Ishikawa (cell line): Measurements from ENCODE around the gene TMEM91.

Experiments used
- CEBPB ChIP-seq: IDR thresholded peaks from 2 replicates; pipeline ENCODE4 v1.6.1; 2012
- CREB1 ChIP-seq: IDR thresholded peaks from 2 replicates; pipeline ENCODE4 v1.6.1; 2012; ENCODE audit warnings: low read depth
- EGR1 ChIP-seq: IDR thresholded peaks from 2 replicates; pipeline ENCODE4 v1.6.1; 2012
- EP300 ChIP-seq: IDR thresholded peaks from 2 replicates; pipeline ENCODE4 v1.6.1; 2012; ENCODE audit warnings: borderline replicate concordance
- FOXM1 ChIP-seq: IDR thresholded peaks from 2 replicates; pipeline ENCODE4 v1.6.1; 2012; ENCODE audit warnings: low read depth, borderline replicate concordance
- MAX ChIP-seq: IDR thresholded peaks from 2 replicates; pipeline ENCODE4 v1.6.1; 2012
- NFIC ChIP-seq: IDR thresholded peaks from 2 replicates; pipeline ENCODE4 v1.6.1; 2012
- RAD21 ChIP-seq: IDR thresholded peaks from 2 replicates; pipeline ENCODE4 v1.6.1; 2012; ENCODE audit warnings: low read depth
- REST ChIP-seq: IDR thresholded peaks from 2 replicates; pipeline ENCODE4 v1.6.1; 2012; ENCODE audit warnings: low read depth, mild to moderate bottlenecking
- TAF1 ChIP-seq: IDR thresholded peaks from 2 replicates; pipeline ENCODE4 v1.6.1; 2012; ENCODE audit warnings: low read depth, mild to moderate bottlenecking
- TCF12 ChIP-seq: IDR thresholded peaks from 2 replicates; pipeline ENCODE4 v1.6.1; 2012; ENCODE audit warnings: low read depth
- TEAD4 ChIP-seq: IDR thresholded peaks from 2 replicates; pipeline ENCODE4 v1.6.1; 2012
- USF1 ChIP-seq: IDR thresholded peaks from 2 replicates; pipeline ENCODE4 v1.6.1; 2012
- YY1 ChIP-seq: IDR thresholded peaks from 2 replicates; pipeline ENCODE4 v1.6.1; 2012; ENCODE audit warnings: low read depth
- ZBTB7A ChIP-seq: IDR thresholded peaks from 2 replicates; pipeline ENCODE4 v1.6.1; 2012; ENCODE audit warnings: low read depth

TMEM91 gene

GRCh38 chr19:41414461-41414860 is 38.1 kb downstream of the TMEM91 start:
- TF ChIP-seq TEAD4 (no peak), EGR1 (no peak), YY1 (no peak), REST (no peak), FOXM1 (no peak), EP300 (no peak), CEBPB (no peak), USF1 (no peak), ZBTB7A (no peak), RAD21 (no peak), NFIC (no peak), CREB1 (no peak), TCF12 (no peak), TAF1 (no peak), MAX (no peak)

- no peak for TF ChIP-seq MAX
- TF ChIP-seq USF1 = no peak
- TF ChIP-seq YY1 = no peak
- no peak for TF ChIP-seq ZBTB7A
- no peak for TF ChIP-seq EGR1
- TF ChIP-seq CEBPB = no peak
- TF ChIP-seq RAD21 = no peak
- TF ChIP-seq TEAD4 = no peak
- TF ChIP-seq TAF1 = no peak
- no peak for TF ChIP-seq EP300
- TF ChIP-seq NFIC = no peak
- no peak for TF ChIP-seq REST
- TF ChIP-seq TCF12 = no peak
- TF ChIP-seq CREB1 = no peak
- no peak for TF ChIP-seq FOXM1
These were observed 38.8 kb downstream of the TMEM91 start for GRCh38 chr19:41415154-41415571.

- TF ChIP-seq TEAD4 (no peak), REST (no peak), NFIC (no peak), TAF1 (no peak), RAD21 (no peak), ZBTB7A (no peak), EP300 (no peak), CEBPB (no peak), YY1 (no peak), EGR1 (no peak), CREB1 (no peak)
These were observed 39.9 kb downstream of the TMEM91 start for GRCh38 chr19:41416194-41416674.

GRCh38 chr19:41420101-41420880 is 44.0 kb downstream of the TMEM91 start:
- TF ChIP-seq ZBTB7A (no peak), RAD21 (no peak), YY1 (no peak), USF1 (no peak), FOXM1 (no peak), MAX (no peak), EP300 (no peak), NFIC (no peak), REST (no peak), TCF12 (no peak), CREB1 (no peak), EGR1 (no peak), TAF1 (no peak), CEBPB (no peak)
